ENCODE measurements around the gene DDX27. TPM values are rescaled to one million over a fixed set of nuclear protein-coding genes. Genes with fewer than 3 reads are reported as not detected.

The DDX27 gene
- total and polyA plus RNA-seq, 2 of the 8 experiments (the other 6 are each of a cell fraction or from before 2014, with no cell fraction given), result 42.7 to 51.0 TPM

DNA sequence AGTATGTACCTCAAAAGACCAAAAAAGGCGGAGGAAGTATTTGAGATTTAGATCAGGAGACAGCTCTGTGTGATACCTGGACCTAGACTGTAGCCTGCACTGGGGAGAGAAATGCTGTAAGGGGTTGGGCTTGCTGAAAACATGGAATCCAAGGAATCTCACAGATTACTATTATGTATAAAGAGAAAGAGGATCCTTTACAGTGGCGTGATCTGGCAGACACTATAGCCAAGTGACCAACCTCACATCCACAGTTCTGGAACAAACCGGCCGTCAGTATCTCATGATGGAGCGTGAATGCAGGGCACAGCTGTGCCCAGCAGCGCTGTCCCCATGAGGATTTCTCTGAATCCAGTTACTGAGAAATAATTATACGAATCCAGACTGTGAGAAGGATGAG is 12.3 kb downstream of the DDX27 start (continued):
- TF ChIP-seq EZH2 (IDR thresholded peaks at IDR 0.05; ENCODE audit: low read depth, low read length, severe bottlenecking), result no peak
- no peak for TF ChIP-seq TAF7 (optimal IDR thresholded peaks at IDR 0.05; ENCODE audit: borderline replicate concordance, low read depth, low read length)
- TF ChIP-seq POLR2AphosphoS5 (IDR thresholded peaks at IDR 0.05; ENCODE audit: low read depth, low read length), result no peak

Measured in H1 (cell line).